ENCODE measurements around the gene GDF15. TPM values are rescaled to one million over a fixed set of nuclear protein-coding genes. Genes with fewer than 3 reads are reported as not detected.
"Not testable (repeated sequence)": the region's sequence is repeated elsewhere in the genome, so short reads cannot be mapped to it uniquely, and the experiment has no call there.

GDF15 gene
- total RNA-seq, 1 donor from 2014 or later = 0.78 TPM

- intact Hi-C loops (cut with micrococcal nuclease) = no loop called here
Observed at GRCh38 chr19:18390065-18390907, 4.3 kb downstream of the GDF15 start.

- intact Hi-C loops (cut with micrococcal nuclease) = no loop called here
Observed at GRCh38 chr19:18391509-18392075, 5.6 kb downstream of the GDF15 start.

- intact Hi-C loops (cut with micrococcal nuclease) = no loop called here
Observed at GRCh38 chr19:18392417-18392816, 6.5 kb downstream of the GDF15 start.

GRCh38 chr19:18392926-18393325 is 7.0 kb downstream of the GDF15 start:
- intact Hi-C loops (cut with micrococcal nuclease) = no loop called here

- intact Hi-C loops (cut with micrococcal nuclease) = no loop called here
Observed at GRCh38 chr19:18393836-18394235, 7.9 kb downstream of the GDF15 start.

GRCh38 chr19:18396471-18397241 is 10.7 kb downstream of the GDF15 start:
- intact Hi-C loops (cut with micrococcal nuclease) = no loop called here

GRCh38 chr19:18397242-18398202 is 11.6 kb downstream of the GDF15 start, which contains the start of gene LRRC25:
LRRC25 (minus strand) TSS chr19:18397622; CDS start chr19:18396963, 659 bp downstream.
- intact Hi-C loops (cut with micrococcal nuclease) = no loop called here

- intact Hi-C loops (cut with micrococcal nuclease) = no loop called here
Observed at GRCh38 chr19:18399008-18399407, 13.1 kb downstream of the GDF15 start.

- intact Hi-C loops (cut with micrococcal nuclease) = no loop called here
Observed at GRCh38 chr19:18401580-18402112, 15.7 kb downstream of the GDF15 start.

- intact Hi-C loops (cut with micrococcal nuclease) = not testable (repeated sequence)
Observed at GRCh38 chr19:18402455-18403248, 16.7 kb downstream of the GDF15 start.

- intact Hi-C loops (cut with micrococcal nuclease) = not testable (repeated sequence)
Observed at GRCh38 chr19:18405754-18406153, 19.8 kb downstream of the GDF15 start.

GRCh38 chr19:18406749-18407148 is 20.8 kb downstream of the GDF15 start:
- intact Hi-C loops (cut with micrococcal nuclease) = no loop called here

- intact Hi-C loops (cut with micrococcal nuclease) = no loop called here
Observed at GRCh38 chr19:18408053-18408476, 22.1 kb downstream of the GDF15 start.

GRCh38 chr19:18412610-18413239 is 26.8 kb downstream of the GDF15 start:
- intact Hi-C loops (cut with micrococcal nuclease) = no loop called here

- intact Hi-C loops (cut with micrococcal nuclease) = loop anchor here (5.0 kb wide), 3 partner anchors 317 to 467 kb away; partner anchors contain the start of genes MAST3 and UPF1
Observed at GRCh38 chr19:18414504-18415177, 28.7 kb downstream of the GDF15 start.

GRCh38 chr19:18415178-18415867 is 29.4 kb downstream of the GDF15 start:
- intact Hi-C loops (cut with micrococcal nuclease) = loop anchor here (5.0 kb wide), 3 partner anchors 318 to 468 kb away; partner anchors contain the start of genes MAST3 and UPF1

- intact Hi-C loops (cut with micrococcal nuclease) = loop anchor here (5.0 kb wide), 3 partner anchors 320 to 470 kb away; partner anchors contain the start of genes MAST3 and UPF1
Observed at GRCh38 chr19:18416778-18417249, 30.9 kb downstream of the GDF15 start.

Measured in T-helper 1 cell treated with Interleukin-12 subunit alpha and Interleukin-12 subunit beta and Interleukin-4 antibody, amounts not matched to agents 30 ng/mL and 1 ng/mL, for 36 hours (primary cell).